Sigmoid colon (tissue), 4 donors: ENCODE data around the gene RPLP1.

Experiments
- EP300 ChIP-seq, 4 donors: sonication (generic); formaldehyde crosslinking; IDR thresholded peaks; one replicate each; pipeline ENCODE4 v1.6.1; 2017; ENCODE audit warnings: antibody characterized with exemption in 4 of 4
- POLR2A ChIP-seq, 2 donors: fragments of 450-650 bp; IDR thresholded peaks; one replicate each; pipeline ENCODE4 v1.6.1; 2016; ENCODE audit warnings: antibody characterized with exemption in 2 of 2, mild to moderate bottlenecking in 2 of 2, moderate library complexity in 2 of 2
- POLR2AphosphoS5 ChIP-seq, 4 donors: sonication (generic); formaldehyde crosslinking; IDR thresholded peaks; one replicate each; pipeline ENCODE4 v1.6.1; 2017; ENCODE audit warnings: antibody characterized with exemption in 4 of 4
- TF ChIP-seq, protein P1 (sequence below), 4 experiments: fragments of 450-650 bp in 3 of 4; fragments of 200-600 bp in 1 of 4; IDR thresholded peaks; one replicate each; pipeline ENCODE4 v1.5.1; 2016 to 2019; ENCODE audit warnings: antibody characterized with exemption in 4 of 4, mild to moderate bottlenecking in 3 of 4, moderate library complexity in 2 of 4

DNA sequence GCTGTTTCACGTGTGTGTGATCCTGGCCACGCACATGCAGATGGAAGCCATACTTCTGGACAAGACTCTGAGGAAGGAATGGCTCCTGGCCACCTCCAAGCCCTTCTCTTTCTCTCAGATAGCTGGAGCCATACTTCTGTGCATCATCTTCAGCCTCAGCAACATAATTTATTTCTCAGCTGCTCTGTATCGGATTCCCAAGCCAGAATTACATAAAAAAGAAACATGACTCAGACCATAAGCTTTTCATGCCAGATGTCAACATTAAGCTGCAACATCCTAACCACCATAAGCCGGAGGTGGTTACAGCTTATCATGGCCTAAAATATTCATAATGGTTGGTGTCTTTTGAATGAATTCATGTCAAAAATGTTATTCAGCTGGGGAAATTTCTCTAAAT is 49.0 kb upstream of the RPLP1 start:
- TF ChIP-seq, protein P1, sequence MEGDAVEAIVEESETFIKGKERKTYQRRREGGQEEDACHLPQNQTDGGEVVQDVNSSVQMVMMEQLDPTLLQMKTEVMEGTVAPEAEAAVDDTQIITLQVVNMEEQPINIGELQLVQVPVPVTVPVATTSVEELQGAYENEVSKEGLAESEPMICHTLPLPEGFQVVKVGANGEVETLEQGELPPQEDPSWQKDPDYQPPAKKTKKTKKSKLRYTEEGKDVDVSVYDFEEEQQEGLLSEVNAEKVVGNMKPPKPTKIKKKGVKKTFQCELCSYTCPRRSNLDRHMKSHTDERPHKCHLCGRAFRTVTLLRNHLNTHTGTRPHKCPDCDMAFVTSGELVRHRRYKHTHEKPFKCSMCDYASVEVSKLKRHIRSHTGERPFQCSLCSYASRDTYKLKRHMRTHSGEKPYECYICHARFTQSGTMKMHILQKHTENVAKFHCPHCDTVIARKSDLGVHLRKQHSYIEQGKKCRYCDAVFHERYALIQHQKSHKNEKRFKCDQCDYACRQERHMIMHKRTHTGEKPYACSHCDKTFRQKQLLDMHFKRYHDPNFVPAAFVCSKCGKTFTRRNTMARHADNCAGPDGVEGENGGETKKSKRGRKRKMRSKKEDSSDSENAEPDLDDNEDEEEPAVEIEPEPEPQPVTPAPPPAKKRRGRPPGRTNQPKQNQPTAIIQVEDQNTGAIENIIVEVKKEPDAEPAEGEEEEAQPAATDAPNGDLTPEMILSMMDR (IDR thresholded peaks at IDR 0.05): no peak
- no peak for TF ChIP-seq POLR2AphosphoS5 (IDR thresholded peaks at IDR 0.05)
- no peak for TF ChIP-seq POLR2A (IDR thresholded peaks at IDR 0.05)
- TF ChIP-seq EP300 (IDR thresholded peaks at IDR 0.05): no peak
